GM19240 (cell line): ENCODE results near the gene DUSP22.
"Not testable (repeated sequence)": the region's sequence is repeated elsewhere in the genome, so short reads cannot be mapped to it uniquely, and the experiment has no call there.

ENCODE experiments used
- DNase-seq: peaks from one replicate; pipeline ENCODE4 v3.0.0; 2011; ENCODE audit warnings: low spot score; ENCODE audit not compliant: insufficient read length

The DUSP22 gene, protein sequence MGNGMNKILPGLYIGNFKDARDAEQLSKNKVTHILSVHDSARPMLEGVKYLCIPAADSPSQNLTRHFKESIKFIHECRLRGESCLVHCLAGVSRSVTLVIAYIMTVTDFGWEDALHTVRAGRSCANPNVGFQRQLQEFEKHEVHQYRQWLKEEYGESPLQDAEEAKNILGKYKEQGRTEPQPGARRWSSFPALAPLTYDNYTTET

DNA sequence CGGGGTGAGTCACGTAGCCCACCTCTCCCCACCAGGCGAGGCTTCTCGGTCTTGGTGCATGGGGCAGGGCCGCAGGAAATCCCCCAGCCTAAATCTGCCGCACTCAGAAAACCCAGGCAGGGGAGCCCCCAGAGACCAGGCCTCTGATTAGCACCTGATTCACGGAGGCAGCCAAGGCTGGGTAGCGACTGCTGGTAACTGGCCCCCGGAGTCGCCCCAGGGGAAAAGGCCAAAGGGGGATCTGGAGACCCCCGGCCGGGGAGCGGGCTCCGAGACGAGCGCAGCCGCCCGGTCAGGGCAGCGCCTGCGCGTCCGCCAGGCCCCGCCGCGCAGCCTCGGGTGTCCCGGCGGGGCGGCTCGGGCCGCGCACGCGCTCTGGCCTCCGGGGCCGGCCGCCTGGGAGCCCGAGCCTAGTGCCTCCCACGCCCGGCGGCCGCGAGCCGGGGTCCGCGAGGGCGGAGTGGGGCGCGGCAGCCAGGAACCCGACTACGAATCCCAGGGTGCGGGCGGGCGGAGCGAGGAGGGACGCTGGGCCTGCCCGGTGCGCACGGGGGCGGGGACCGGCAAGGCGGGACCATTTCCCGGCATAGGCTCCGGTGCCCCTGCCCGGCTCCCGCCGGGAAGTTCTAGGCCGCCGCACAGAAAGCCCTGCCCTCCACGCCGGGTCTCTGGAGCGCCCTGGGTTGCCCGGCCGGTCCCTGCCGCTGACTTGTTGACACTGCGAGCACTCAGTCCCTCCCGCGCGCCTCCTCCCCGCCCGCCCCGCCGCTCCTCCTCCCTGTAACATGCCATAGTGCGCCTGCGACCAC is at the start of gene DUSP22:
TSS of gene DUSP22 (plus strand) at position 791 of the 809 bp plus-strand sequence. CDS start 53 bp downstream, outside the sequence.
- DNase-seq: peak; percentile 84

DNA sequence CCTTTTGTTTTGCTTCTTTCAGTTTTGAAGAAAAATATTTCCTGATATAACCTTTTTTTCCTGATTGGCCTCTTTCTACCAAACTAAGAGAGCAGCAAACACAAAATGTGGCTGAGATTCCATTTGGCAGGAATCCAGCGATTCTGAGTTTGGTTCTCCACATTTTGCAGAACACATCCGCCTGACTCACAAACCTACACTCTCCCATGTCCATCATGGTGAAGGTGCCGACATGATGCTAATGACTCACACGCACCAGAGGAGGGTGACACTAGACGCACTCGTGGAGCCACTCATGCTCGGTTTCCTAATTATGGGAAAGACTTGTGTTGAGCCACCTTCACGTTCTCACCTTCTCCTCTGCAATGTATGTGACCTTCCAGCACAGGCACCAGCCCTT is 45.9 kb upstream of the DUSP22 start:
- no peak for DNase-seq

DNA sequence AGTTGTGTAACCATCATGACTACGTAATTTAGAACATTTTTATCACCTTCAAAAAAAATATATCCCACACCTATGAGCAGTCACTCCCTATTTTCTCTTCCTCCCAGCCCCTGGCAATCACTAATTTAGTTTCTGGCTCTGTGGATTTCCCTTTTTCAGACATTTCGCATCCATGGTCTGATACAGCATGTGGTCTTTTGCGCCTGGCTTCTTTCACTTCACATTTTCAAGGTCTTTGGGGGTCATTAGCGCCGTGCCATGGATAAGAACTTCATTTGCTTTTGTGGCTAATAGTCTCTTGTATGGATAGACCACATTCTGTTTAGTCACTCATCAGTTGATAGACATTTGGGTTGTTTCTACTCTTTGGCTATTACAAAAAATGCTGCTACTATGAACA is 44.9 kb upstream of the DUSP22 start:
- DNase-seq: no peak

DNA sequence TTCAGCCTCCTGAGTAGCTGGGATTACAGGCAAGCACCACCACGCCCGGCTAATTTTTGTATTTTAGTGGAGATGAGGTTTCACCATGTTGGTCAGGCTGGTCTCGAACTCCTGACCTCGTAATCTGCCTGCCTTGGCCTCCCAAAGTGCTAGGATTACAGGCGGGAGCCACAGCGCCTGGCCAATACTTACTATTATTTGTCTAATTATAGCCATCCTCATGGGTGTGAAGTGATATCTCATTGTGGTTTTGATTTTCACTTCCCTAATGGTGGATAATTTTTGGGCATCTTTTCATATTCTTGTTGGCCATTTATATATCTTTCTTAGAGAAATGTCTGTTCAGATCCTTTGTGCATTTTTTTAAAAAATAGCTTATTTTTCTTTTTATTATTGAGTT is 44.2 kb upstream of the DUSP22 start:
- not testable (repeated sequence) for DNase-seq

DNA sequence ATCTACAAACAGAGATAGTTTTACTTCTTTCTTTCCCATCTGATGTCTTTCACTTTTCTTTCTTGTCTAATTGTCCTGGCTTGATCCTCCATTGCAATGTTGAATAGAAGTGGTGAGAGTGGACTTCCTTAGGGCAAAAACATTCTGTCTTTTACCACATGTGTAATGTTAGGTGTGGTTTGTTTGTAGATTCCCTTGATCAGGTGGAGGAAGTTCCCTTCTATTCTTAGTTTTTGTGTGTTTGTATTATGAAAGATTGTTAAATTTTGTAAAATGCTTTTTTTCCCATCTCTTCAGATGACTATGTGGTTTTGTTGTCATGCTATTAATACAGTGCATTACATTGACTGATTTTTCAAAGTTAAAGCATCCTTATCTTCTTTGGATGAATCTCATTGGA is 41.6 kb upstream of the DUSP22 start:
- DNase-seq: no peak

DNA sequence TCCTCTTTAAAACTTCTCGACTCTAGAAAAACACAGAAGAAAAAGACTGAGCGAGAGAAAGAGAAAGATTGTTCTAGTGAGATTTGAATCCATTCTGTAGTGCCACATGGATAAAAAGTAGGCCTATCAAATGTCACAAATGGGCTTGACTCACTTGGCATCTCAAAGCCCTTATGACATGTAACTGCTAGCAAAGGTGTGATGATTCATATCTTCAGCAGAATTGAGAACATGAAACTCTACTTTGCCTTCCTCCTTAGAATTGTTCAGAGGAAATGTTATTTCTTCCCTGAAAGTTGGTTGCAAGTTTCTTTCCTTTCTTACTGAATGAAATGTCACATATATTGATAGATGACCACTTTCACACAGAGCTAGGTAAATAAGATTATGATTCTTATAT is 40.4 kb upstream of the DUSP22 start:
- no peak for DNase-seq

DNA sequence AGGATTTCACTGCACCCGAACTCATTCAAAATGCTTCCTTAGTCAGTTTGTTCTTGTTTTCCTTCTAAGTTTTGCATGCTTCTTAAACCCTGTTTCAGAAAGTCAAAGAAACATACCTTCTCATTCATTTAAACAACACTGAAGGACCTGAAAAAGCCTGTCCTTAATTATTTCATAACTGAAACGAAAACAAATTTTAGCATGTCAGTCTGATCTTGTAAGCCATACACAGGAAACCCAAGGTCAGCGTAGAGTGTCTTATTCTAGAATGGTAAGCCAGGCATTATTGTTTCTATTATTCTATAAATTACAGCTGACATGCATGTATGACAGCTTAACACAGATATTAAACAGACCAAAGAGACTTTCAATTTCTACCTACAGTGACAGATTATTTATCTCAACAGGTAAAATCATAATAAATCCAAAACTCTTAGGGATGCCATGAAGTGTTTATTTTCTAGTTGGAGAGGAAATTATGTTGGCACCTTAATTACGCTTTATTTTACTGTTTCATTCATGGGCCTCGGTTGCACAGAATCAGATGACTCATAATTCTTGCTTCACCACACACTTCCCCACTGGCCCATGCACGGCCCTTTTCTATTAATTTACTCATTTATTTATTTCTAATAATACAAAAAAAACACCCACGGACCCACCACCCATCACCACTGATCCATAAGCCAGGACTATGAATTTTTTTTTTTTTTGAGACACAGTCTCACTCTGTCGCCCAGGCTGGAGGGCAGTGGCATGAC is 39.3 kb upstream of the DUSP22 start:
- no peak for DNase-seq

DNA sequence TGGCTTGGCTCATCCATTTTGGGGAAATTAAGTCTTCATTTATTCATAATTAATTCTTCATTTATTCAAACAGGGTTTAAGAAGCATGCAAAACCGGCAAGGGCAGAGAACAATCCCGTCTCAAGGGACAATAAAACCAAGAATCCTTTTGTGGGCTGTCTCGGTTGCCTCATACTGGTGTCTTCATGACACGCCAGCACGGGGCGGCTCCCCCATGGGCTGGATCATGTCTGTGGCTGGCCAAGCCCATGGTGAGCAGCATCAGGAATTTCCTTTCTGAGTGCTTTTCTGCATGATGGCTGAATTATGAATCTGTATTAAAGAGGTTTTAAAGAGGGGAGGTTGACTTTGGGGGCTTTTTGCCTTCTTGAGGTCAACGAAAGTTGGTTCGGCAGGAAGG is 38.3 kb upstream of the DUSP22 start:
- no peak for DNase-seq

DNA sequence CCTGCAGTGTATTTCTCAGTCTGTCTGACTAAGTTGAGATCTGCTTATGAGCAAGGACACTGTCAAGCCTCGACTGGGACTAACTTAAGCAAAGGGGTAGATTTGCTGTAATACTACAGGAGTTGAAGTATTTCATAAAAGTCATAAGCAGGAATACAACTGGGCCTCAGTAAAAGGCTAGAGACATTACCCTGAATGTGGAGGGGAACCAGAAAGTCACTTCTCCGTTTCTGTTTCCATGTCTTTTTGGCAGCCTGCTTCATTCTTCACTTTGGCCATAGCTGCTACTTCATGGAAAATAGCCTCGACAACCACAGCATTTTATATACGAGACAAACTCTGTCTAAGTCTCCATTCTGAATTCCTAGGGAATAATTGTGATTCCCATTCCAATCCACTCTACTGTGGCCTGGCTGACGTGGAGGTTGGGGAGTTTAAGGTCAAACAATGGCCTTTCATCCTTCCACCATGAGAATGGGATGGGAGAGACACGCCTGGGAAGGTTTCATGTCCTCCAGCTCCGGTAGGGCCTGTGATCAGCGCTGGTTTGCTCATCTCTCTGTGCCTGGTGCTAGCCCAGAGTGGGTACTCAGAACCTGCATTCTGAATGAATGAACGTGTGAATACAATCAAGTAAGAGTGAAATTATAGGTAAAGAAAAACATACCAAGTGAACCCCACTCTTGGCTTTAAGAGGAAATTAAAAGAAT is 37.1 kb upstream of the DUSP22 start:
- no peak for DNase-seq

DNA sequence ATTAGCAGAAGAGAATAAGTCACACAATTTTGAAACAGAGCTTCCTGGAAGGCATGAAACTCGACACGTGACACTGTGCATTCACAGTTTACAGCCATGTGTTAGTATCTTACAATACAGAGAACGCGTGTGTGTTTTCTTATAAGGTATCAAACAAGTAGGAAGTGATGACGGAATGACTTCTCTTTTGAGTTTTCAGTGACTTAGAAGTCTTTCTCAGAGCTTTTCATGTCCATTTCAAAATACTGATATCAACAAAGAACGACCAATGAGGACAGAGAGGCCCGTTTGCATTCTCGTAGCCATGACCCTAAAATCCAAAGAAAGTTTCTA is 36.6 kb upstream of the DUSP22 start:
- no peak for DNase-seq

DNA sequence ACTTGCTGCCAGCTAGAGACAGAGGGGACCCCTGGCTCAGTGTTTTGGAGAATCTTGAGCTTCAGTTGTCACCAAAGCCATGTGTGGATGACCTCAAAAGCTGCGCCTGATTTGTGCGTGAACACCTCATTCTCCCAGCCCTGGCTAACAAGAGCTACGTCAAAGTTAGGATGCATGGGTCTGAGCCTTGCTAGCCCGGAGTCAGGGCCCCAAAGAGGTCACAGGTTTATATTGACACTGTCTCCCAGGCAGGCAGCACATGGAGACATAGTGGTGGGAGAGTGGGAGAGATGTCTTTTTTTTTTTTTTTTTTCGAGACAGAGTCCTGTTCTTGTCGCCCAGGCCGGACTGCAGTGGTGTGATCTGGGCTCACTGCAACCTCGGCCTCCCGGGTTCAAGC is 36.1 kb upstream of the DUSP22 start:
- no peak for DNase-seq

DNA sequence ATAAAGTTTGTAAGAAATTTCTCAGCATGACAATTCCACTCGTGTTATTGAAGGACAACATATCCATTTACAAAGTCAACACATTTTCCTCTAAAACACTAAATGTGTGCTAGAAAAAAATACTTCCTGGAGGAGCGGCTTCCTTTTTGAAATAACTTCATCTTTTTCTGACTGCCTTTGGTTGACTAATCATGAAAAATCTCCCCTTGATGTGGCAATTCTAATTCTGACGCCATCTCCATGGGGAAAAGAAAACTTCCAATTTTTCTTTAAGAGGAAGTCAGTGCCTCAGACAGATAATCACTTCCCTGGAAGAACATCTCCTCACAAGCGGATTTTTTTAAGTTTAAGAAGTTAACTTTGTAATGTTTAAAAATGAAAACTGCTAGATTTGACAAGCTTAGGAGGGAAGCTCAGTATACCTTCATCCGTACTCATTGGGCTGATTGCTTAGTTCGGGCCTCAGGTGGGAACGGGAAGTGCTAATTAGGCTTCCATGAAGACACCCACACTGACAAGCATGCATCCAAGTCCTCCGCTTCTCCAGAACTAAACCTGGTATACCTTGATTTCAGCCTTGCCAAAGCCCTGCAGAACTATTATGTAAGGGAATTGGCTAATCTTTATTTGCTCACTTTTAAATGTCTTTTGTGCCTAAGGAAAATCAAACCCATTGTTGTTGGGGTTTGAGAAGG is 35.1 kb upstream of the DUSP22 start:
- DNase-seq: no peak

DNA sequence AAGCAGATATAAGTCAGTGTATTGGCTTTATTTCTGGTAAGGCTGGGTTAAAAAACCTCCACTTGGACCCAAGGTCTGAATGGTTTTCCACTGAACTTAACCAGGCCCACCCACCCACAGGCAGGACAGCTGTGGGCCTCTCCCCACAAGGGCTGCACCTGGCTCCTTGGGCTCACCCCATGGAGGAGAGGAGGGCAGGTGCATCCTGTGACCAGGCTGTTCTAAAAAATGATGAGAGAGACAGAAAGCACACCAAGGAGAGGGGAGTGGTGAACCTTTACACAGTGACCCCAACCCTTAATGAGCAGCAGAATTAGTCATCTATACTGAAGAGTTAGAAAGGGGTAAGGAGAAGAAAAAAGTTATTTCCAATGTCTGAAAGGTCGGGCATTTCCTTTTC is 34.5 kb upstream of the DUSP22 start:
- no peak for DNase-seq

DNA sequence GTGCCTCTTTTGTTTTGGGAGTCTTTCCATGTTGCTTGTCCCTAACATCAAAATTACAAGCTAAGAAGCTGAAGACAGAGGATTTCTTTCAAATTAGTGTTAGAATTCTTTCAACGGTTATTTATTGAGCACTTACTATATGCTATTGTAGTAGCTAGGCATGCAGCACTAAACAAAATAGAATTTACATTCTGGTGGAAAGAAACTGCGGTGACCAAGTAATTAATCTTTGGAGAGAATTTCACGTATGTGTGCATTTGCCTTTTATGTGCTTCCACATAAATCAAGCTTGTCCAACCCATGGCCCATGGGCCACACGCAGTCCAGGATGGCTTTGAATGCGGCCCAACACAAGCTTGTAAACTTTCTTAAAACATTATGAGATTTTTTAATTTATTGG is 33.0 kb upstream of the DUSP22 start:
- DNase-seq: no peak

DNA sequence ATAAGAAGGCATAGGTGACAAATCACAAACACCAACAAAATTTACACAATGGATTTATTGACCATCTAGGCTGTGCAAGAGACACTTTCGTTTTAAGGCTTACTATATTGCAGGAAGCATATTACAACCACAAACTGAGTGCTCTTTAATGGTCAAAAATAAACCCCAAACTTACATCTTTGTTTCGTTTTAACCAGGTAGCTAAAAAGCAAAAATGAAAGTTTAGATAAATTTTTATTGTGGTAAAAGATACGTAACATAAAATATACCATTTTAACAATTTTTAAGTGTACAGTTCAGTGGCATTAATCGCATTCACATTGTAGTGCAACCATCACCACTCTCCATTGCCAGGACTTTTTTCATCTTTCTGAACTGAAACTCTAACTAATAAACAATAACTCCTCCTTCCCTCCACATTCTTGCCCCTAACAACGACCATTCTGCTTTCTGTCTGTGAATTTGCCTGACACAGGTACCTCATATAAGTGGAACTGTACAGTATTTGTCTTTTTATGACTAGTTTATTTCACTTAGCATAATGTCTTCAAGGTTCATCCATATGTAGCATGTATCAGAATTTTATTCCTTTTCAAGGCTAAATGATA is 32.3 kb upstream of the DUSP22 start:
- DNase-seq: peak; percentile 65

DNA sequence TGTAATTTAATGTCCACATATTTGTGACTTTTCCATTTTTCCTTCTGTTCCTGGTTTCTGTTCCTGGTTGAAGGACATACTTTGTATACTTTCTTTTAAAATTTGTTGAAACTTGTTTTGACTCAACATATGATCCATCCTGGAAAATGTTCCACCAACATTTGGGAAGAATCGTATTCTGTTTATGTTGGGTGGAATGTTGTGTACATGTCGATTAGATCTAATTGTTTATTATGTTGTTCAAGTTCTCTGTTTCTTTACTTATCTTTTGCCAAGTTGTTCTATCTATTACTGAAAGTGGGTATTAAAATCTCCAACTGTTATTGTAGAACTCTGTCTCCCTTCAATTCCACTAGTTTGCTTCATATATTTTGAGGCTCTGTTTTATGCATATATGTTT is 27.7 kb upstream of the DUSP22 start:
- no peak for DNase-seq

DNA sequence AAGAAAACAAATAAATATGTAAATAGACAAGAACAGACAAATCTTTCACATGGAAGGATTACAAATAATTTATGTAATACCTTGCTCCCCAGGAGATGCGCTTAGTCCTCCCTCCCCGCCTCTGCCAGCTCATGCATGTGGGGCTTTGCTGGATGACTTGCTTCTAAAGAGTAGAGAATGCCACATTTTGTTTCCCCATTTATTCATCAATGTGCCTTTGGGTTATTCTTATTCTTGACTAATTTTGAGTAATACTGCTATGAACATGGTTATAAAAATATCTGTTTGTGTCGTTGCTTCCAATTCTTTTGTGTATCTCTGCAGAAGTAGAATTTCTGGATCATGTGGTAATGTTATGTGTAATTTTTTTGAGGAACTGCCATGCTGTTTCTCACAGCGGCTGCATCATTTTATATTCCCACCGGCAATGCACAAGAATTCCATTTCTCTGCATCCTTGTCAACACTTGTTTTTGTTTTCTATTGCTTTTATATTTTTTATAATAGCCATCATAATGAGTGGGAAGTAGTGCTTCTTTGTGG is 23.8 kb upstream of the DUSP22 start:
- no peak for DNase-seq

DNA sequence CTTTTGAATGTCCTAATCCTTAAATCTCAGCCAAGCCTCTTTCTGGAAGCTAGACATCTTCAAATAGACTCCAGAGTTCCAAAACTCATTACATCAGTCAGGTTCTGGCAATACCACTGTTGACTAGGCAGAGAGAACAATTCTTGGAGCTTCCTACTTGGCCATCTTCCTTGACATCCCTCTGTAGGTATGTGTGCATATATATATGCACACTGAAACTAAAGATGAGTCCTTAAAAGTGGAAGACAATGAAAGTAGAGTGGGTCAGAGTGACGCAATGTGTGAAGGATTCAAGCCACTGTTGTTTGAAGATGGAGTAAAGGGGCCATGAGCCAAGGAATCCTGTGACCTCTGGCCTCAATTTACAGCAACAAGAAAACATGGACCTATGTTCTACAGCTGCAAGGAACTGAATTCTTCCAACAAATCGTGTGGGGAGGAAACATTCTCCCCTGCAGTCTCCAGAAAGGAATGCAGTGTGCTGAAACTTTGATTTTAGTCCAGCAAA is 18.7 kb upstream of the DUSP22 start:
- no peak for DNase-seq

DNA sequence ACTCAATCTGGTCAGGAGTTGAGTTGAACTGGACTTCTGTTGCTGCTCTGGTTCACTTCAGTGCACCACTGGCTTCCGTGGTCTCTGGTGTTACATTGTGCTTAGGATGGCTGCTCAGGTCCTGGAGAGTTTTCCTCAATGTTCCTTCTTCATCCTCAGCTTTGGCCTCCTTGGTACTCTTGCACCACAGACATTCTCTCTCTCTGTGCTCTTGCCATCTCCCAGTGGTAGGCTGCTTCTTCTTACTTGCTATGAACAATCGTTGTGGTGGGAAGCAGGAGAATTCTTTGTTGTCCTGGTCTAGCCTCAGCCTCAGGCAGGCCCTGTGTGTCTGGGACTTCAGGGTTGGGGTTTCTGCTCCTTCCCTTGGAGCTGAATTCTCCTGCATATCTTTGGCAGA is 14.5 kb upstream of the DUSP22 start:
- DNase-seq: no peak

DNA sequence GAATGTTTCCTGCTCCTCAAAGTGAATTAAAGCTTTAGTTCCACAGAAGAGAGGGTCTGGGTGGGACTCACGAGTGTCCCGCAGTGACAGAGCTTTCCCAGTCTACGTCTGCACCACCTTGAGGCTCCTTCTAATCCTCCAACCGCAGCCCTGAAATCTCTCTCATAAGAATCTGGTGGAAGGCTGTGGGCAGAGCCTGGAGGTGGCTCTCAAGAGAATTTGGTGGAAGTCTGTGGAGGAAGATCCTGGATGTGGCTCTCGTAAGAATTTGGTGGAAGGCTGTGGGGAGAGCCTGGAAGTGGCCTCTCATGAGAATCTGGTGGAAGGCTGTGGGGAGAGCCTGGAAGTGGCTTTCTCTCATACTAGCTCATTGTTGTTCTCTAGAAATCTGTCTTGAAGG is 13.8 kb upstream of the DUSP22 start:
- DNase-seq: no peak
